RPMI8226 (cell line): ENCODE data around the gene RNF213.
A peak's percentile ranks its signal among the peaks of the same experiment; 100 is the strongest.

Experiments
- DNase-seq: peaks from one replicate; pipeline ENCODE4 v3.0.0-alpha.2; 2015

The RNF213 gene

GRCh38 chr17:80422981-80423380, 162.3 kb downstream of the RNF213 start:
- DNase-seq, result no peak

GRCh38 chr17:80423536-80424225, 163.0 kb downstream of the RNF213 start:
- DNase-seq, result no peak

GRCh38 chr17:80424261-80424660, 163.6 kb downstream of the RNF213 start:
- peak; percentile 32 for DNase-seq

GRCh38 chr17:80424878-80425765, 164.5 kb downstream of the RNF213 start:
- no peak for DNase-seq

- DNase-seq, result no peak
These were observed 165.3 kb downstream of the RNF213 start for GRCh38 chr17:80425835-80426426.

- peak; percentile 87 for DNase-seq
These were observed 166.1 kb downstream of the RNF213 start for GRCh38 chr17:80426671-80427326.

GRCh38 chr17:80427366-80428282, 167.0 kb downstream of the RNF213 start:
- no peak for DNase-seq

GRCh38 chr17:80428363-80428762, 167.7 kb downstream of the RNF213 start:
- no peak for DNase-seq

- DNase-seq, result no peak
These were observed 168.1 kb downstream of the RNF213 start for GRCh38 chr17:80428796-80429195.

- DNase-seq, result no peak
These were observed 169.0 kb downstream of the RNF213 start for GRCh38 chr17:80429356-80430275.

- no peak for DNase-seq
These were observed 170.0 kb downstream of the RNF213 start for GRCh38 chr17:80430446-80431245.

GRCh38 chr17:80431246-80432195, 170.9 kb downstream of the RNF213 start:
- no peak for DNase-seq

GRCh38 chr17:80432350-80432955, 171.8 kb downstream of the RNF213 start:
- DNase-seq, result no peak

- DNase-seq, result no peak
These were observed 172.4 kb downstream of the RNF213 start for GRCh38 chr17:80432961-80433550.

- DNase-seq, result no peak
These were observed 173.4 kb downstream of the RNF213 start for GRCh38 chr17:80433916-80434666.

- no peak for DNase-seq
These were observed 176.9 kb downstream of the RNF213 start for GRCh38 chr17:80437532-80437931.

- DNase-seq, result no peak
These were observed 178.2 kb downstream of the RNF213 start for GRCh38 chr17:80438806-80439205.
